Ishikawa (cell line): Measurements from ENCODE around the gene SAXO1.

ENCODE experiments used
- CREB1 ChIP-seq: IDR thresholded peaks from 2 replicates; pipeline ENCODE4 v1.6.1; 2012; ENCODE audit warnings: low read depth
- TF ChIP-seq, protein P1 (sequence below): IDR thresholded peaks from 2 replicates; pipeline ENCODE4 v1.6.1; 2012; ENCODE audit warnings: low read depth, mild to moderate bottlenecking

DNA sequence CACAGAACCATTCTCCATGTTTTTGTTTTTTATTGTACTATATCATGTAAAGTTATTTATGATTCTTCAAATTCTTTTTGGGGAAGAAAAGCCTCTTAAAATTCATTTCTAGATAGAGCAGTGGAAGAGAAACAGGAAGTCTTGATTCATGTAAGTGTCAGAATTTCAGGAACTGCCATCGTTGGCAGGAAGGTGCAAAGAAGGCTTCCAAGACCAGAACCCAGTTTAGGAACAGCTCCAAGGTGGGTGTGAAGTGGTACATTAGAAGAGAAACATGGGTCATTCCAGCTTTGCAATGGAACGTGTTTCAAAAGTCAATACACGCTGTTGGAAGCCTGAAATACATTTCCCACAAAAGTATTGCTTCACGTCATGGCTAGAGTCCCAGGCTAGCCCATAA lies 14.8 kb downstream of the SAXO1 start:
- no peak for TF ChIP-seq CREB1
- TF ChIP-seq, protein P1, sequence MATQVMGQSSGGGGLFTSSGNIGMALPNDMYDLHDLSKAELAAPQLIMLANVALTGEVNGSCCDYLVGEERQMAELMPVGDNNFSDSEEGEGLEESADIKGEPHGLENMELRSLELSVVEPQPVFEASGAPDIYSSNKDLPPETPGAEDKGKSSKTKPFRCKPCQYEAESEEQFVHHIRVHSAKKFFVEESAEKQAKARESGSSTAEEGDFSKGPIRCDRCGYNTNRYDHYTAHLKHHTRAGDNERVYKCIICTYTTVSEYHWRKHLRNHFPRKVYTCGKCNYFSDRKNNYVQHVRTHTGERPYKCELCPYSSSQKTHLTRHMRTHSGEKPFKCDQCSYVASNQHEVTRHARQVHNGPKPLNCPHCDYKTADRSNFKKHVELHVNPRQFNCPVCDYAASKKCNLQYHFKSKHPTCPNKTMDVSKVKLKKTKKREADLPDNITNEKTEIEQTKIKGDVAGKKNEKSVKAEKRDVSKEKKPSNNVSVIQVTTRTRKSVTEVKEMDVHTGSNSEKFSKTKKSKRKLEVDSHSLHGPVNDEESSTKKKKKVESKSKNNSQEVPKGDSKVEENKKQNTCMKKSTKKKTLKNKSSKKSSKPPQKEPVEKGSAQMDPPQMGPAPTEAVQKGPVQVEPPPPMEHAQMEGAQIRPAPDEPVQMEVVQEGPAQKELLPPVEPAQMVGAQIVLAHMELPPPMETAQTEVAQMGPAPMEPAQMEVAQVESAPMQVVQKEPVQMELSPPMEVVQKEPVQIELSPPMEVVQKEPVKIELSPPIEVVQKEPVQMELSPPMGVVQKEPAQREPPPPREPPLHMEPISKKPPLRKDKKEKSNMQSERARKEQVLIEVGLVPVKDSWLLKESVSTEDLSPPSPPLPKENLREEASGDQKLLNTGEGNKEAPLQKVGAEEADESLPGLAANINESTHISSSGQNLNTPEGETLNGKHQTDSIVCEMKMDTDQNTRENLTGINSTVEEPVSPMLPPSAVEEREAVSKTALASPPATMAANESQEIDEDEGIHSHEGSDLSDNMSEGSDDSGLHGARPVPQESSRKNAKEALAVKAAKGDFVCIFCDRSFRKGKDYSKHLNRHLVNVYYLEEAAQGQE, result no peak
